A549 (cell line): ENCODE measurements around the gene VGLL3. TPM values are rescaled to one million over a fixed set of nuclear protein-coding genes. Genes with fewer than 3 reads are reported as not detected.

Source experiments
- ATAC-seq, 2 experiments: fragments of 200-7000 bp in 1 of 2; fragments of >200 bp in 1 of 2; cut with Nextera tagmentation in 1 of 2; cut with Tn5 transposase in 1 of 2; 3 replicates each; pipeline versions ENCODE4 v1.8.0 to v1.9.1; 2018 to 2020; ENCODE audit warnings: mild to moderate bottlenecking in 1 of 2, moderate library complexity in 1 of 2
- CTCF ChIA-PET: fragments of 300-600 bp; sonication (Branson Sonifier 250); formaldehyde crosslinking; extraction: SDS; loops from one replicate; lab custom pipeline; 2021; ENCODE audit warnings: antibody characterized with exemption, inconsistent platforms; lab: Yijun Ruan, JAX
- POLR2A ChIA-PET: fragments of 350-600 bp; formaldehyde crosslinking; extraction: SDS; loops from one replicate; lab custom pipeline; 2021; ENCODE audit warnings: antibody characterized with exemption, inconsistent platforms; lab: Yijun Ruan, JAX
- DNase-seq, 2 experiments: peaks; one replicate each; pipeline versions ENCODE4 v3.0.0 to v3.0.0-alpha.2; 2011 to 2016; ENCODE audit warnings: low read depth in 1 of 2, low spot score in 1 of 2
- FAIRE-seq: peaks from 2 replicates; lab custom pipeline; 2011; peaks lifted over from hg19 to GRCh38; lab: Jason Lieb, UNC
- H3K27ac ChIP-seq, 2 experiments: fragments of >200 bp; sonication (Bioruptor Twin); formaldehyde crosslinking; 3 replicates each; pipeline ENCODE4 v1.5.1; 2016 to 2017
- H3K4me1 ChIP-seq: fragments of >200 bp; sonication (Bioruptor Twin); formaldehyde crosslinking; 3 replicates; pipeline ENCODE4 v1.6.1; 2016
- H3K4me2 ChIP-seq: fragments of >200 bp; sonication (Bioruptor Twin); formaldehyde crosslinking; 3 replicates; pipeline ENCODE4 v1.6.1; 2016
- H3K4me3 ChIP-seq: fragments of >200 bp; sonication (Bioruptor Twin); formaldehyde crosslinking; 3 replicates; pipeline ENCODE4 v1.5.1; 2016
- H3K9me3 ChIP-seq: fragments of >200 bp; sonication (Bioruptor Twin); formaldehyde crosslinking; 3 replicates; pipeline ENCODE4 v1.6.1; 2016
- ATOH8 ChIP-seq: fragments of 250-450 bp; sonication (Bioruptor Pico); IDR thresholded peaks from 2 replicates; pipeline ENCODE4 v1.5.0; 2020; ENCODE audit warnings: low read depth, mild to moderate bottlenecking, moderate library complexity
- EHMT2 ChIP-seq: fragments of 200-600 bp; sonication (generic); IDR thresholded peaks from 2 replicates; pipeline ENCODE4 v1.6.1; 2016; ENCODE audit warnings: antibody characterized with exemption, low read depth, mild to moderate bottlenecking, moderate library complexity
- ELK1 ChIP-seq: fragments of 150-350 bp; IDR thresholded peaks from 2 replicates; pipeline ENCODE4 v1.6.1; 2014; ENCODE audit warnings: low read depth, mild to moderate bottlenecking, low read length
- FOXS1 ChIP-seq: fragments of 250-450 bp; sonication (Bioruptor Pico); IDR thresholded peaks from 2 replicates; pipeline ENCODE4 v1.5.0; 2020; ENCODE audit warnings: mild to moderate bottlenecking, moderate library complexity
- GATA3 ChIP-seq: IDR thresholded peaks from 2 replicates; pipeline ENCODE4 v1.6.1; 2012; ENCODE audit warnings: borderline replicate concordance
- HDAC2 ChIP-seq: fragments of 200-600 bp; sonication (generic); IDR thresholded peaks from 2 replicates; pipeline ENCODE4 v1.6.1; 2016
- HES2 ChIP-seq: fragments of >200 bp; sonication (Bioruptor Twin); formaldehyde crosslinking; IDR thresholded peaks from 2 replicates; pipeline ENCODE4 v1.6.1; 2016
- HEYL ChIP-seq: fragments of 250-450 bp; sonication (Bioruptor Pico); IDR thresholded peaks from 2 replicates; pipeline ENCODE4 v1.8.0; 2021; ENCODE audit warnings: mild to moderate bottlenecking, moderate library complexity
- MAFK ChIP-seq: fragments of 450-650 bp; IDR thresholded peaks from 2 replicates; pipeline ENCODE4 v1.6.1; 2014; ENCODE audit not compliant: partially characterized antibody
- MAZ ChIP-seq: fragments of 150-350 bp; IDR thresholded peaks from 2 replicates; pipeline ENCODE4 v1.6.1; 2014; ENCODE audit warnings: antibody characterized with exemption, low read depth, low read length, borderline replicate concordance
- NFE2L2 ChIP-seq: fragments of 150-350 bp; conservative IDR thresholded peaks from 2 replicates; pipeline ENCODE4 v1.6.1; 2014; ENCODE audit warnings: low read length
- RAD21 ChIP-seq, 2 experiments: fragments of >200 bp in 1 of 2; sonication (Bioruptor Twin) in 1 of 2; formaldehyde crosslinking in 1 of 2; IDR thresholded peaks in 1 of 2; conservative IDR thresholded peaks in 1 of 2; 2 replicates in 1 of 2; 3 replicates in 1 of 2; pipeline ENCODE4 v1.6.1; 2012 to 2018; ENCODE audit warnings: inconsistent platforms in 1 of 2
- RARB ChIP-seq: fragments of 250-450 bp; sonication (Bioruptor Pico); IDR thresholded peaks from 2 replicates; pipeline ENCODE4 v1.8.0; 2021; ENCODE audit warnings: mild to moderate bottlenecking, moderate library complexity
- RFX5 ChIP-seq: fragments of 450-650 bp; IDR thresholded peaks from 2 replicates; pipeline ENCODE4 v1.7.1; 2014; ENCODE audit warnings: antibody characterized with exemption, mild to moderate bottlenecking, moderate library complexity
- SMC3 ChIP-seq: fragments of >200 bp; sonication (Bioruptor Twin); formaldehyde crosslinking; IDR thresholded peaks from 3 replicates; pipeline ENCODE4 v1.6.1; 2018; ENCODE audit warnings: inconsistent platforms
- SREBF2 ChIP-seq: fragments of 450-650 bp; IDR thresholded peaks from 2 replicates; pipeline ENCODE4 v1.6.1; 2014; ENCODE audit warnings: mild to moderate bottlenecking, moderate library complexity
- TFCP2L1 ChIP-seq: fragments of 250-450 bp; sonication (Bioruptor Pico); IDR thresholded peaks from 2 replicates; pipeline ENCODE4 v1.5.0; 2021; ENCODE audit warnings: mild to moderate bottlenecking
- ZNF302 ChIP-seq: fragments of 250-450 bp; sonication (Bioruptor Pico); IDR thresholded peaks from 2 replicates; pipeline ENCODE4 v1.9.0; 2021; ENCODE audit warnings: inconsistent platforms, mild to moderate bottlenecking, moderate library complexity
- ZSCAN20 ChIP-seq: fragments of 250-450 bp; sonication (Bioruptor Pico); IDR thresholded peaks from 2 replicates; pipeline ENCODE4 v1.8.0; 2022; ENCODE audit warnings: mild to moderate bottlenecking, moderate library complexity
- WGBS: methylation state at CpG from one replicate; pipeline ENCODE4 v1.1.6; 2017; ENCODE audit errors: missing lambda C conversion rate; 5-methylcytosine and 5-hydroxymethylcytosine counted together
- polyA plus RNA-seq, 4 experiments: library from polyadenylated mRNA; depleted of rRNA in 3 of 4; stranded (reverse); fragments of >200 nt; fragmentation: RNase III in 1 of 4; extraction: RNeasy Plus Mini Kit Qiagen cat#74134 plus additional on column Dnase treatment in 1 of 4; gene quantifications; 2 replicates in 3 of 4; 3 replicates in 1 of 4; pipeline ENCODE4 v1.2.3, GENCODE V29; 2011 to 2017

VGLL3 gene
- polyA plus RNA-seq, 2 of the 4 experiments (the other 2 are of a cell fraction) = 4.3 to 13.0 TPM

GRCh38 chr3:86965166-86965565, 25.8 kb downstream of the VGLL3 start:
- ChIA-PET CTCF (interaction anchor here (1.0 to 1.7 kb wide), 4 partner anchors 14 to 30 kb away, joined by 3 to 4 read pairs (median 3); no protein-coding TSS in a partner anchor), POLR2A (no interaction called here)
- FAIRE-seq (no peak), ATAC-seq (no peak), DNase-seq (no peak)
- WGBS = 88% methylated on average over 3 of the region's 3 CpGs
- Histone ChIP-seq H3K4me3 (no peak overlapping the region), H3K27ac (no peak overlapping the region), H3K4me1 (peaks cover 19% of the 10 kb centered on the region), H3K9me3 (no peaks in the 10 kb centered on the region), H3K4me2 (no peak overlapping the region)
- TF ChIP-seq EHMT2 (no peak), MAFK (peak; percentile 65)

GRCh38 chr3:86963611-86964010, 27.3 kb downstream of the VGLL3 start:
- ATAC-seq (no peak), FAIRE-seq (no peak), DNase-seq (no peak)
- Histone ChIP-seq H3K4me1 (peaks cover 21% of the 10 kb centered on the region), H3K9me3 (no peaks in the 10 kb centered on the region), H3K4me3 (no peak overlapping the region), H3K4me2 (no peak overlapping the region), H3K27ac (no peak overlapping the region)
- CTCF ChIA-PET = interaction anchor here (1.3 kb wide), 1 partner anchor 1042 kb away, joined by 4 read pairs; no protein-coding TSS in a partner anchor
- POLR2A ChIA-PET = no interaction called here
- WGBS = 89% methylated on average over 1 of the region's 1 CpG
- no peak for TF ChIP-seq RAD21 (conservative IDR thresholded peaks at IDR 0.05 in 1 of 2, IDR thresholded peaks at IDR 0.05 in 1 of 2)

- Histone ChIP-seq H3K4me1 (peaks cover 21% of the 10 kb centered on the region), H3K27ac (no peak overlapping the region), H3K4me3 (no peak overlapping the region)
- DNase-seq (no peak), ATAC-seq (no peak)
- TF ChIP-seq FOXS1 (CRISPR knock-in tag) (no peak), RFX5 (no peak), GATA3 (no peak), HEYL (CRISPR knock-in tag) (no peak), NFE2L2 (no peak), ZNF302 (CRISPR knock-in tag) (no peak)
- TF ChIP-seq, all 56 proteins: peak for 0
- 28% methylated on average over 3 of the region's 3 CpGs for WGBS
- no peaks in the 10 kb centered on the region for H3K9me3 ChIP-seq
- CTCF ChIA-PET = interaction anchor here (1.2 to 1.3 kb wide), 2 partner anchors 121 to 122 kb away, joined by 3 read pairs; no protein-coding TSS in a partner anchor
- H3K4me2 ChIP-seq = peak overlapping the region; percentile 45
- FAIRE-seq = no peak
- POLR2A ChIA-PET = no interaction called here
These were observed 29.7 kb downstream of the VGLL3 start for GRCh38 chr3:86961297-86961696.

GRCh38 chr3:86960550-86960949, 30.4 kb downstream of the VGLL3 start:
- H3K9me3 ChIP-seq = no peaks in the 10 kb centered on the region
- no peak for ATAC-seq
- ChIA-PET CTCF (interaction anchor here (1.2 to 1.3 kb wide), 2 partner anchors 122 to 123 kb away, joined by 3 read pairs; no protein-coding TSS in a partner anchor), POLR2A (no interaction called here)
- 81% methylated on average over 3 of the region's 3 CpGs for WGBS
- peaks cover 21% of the 10 kb centered on the region for H3K4me1 ChIP-seq
- H3K4me3 ChIP-seq = no peak overlapping the region
- no peak for TF ChIP-seq SREBF2
- no peak for TF ChIP-seq HDAC2
- no peak for TF ChIP-seq NFE2L2
- TF ChIP-seq SMC3 = no peak
- TF ChIP-seq HES2 = no peak
- no peak for TF ChIP-seq RAD21 (conservative IDR thresholded peaks at IDR 0.05 in 1 of 2, IDR thresholded peaks at IDR 0.05 in 1 of 2)
- no peak for TF ChIP-seq ATOH8 (CRISPR knock-in tag)
- no peak for TF ChIP-seq MAZ
- TF ChIP-seq EHMT2 = no peak
- TF ChIP-seq ELK1 = no peak
- TF ChIP-seq TFCP2L1 (CRISPR knock-in tag) = no peak
- TF ChIP-seq GATA3 = no peak
- TF ChIP-seq ZSCAN20 (CRISPR knock-in tag) = no peak
- no peak for TF ChIP-seq RARB (CRISPR knock-in tag)
- H3K27ac ChIP-seq = no peak overlapping the region
- no peak overlapping the region for H3K4me2 ChIP-seq
- no peak for FAIRE-seq
- DNase-seq = no peak
